H9 (cell line): ENCODE measurements around the gene SLC48A1. TPM values are rescaled to one million over a fixed set of nuclear protein-coding genes. Genes with fewer than 3 reads are reported as not detected.

Source experiments
- DNase-seq: peaks from one replicate; pipeline ENCODE4 v3.0.0-alpha.2; 2017
- H2AFZ ChIP-seq: one replicate; pipeline ENCODE4 v1.6.1; 2013; ENCODE audit warnings: mild to moderate bottlenecking, low read length, control low read depth, moderate library complexity
- H2AK5ac ChIP-seq: 2 replicates; pipeline ENCODE4 v1.6.1; 2013; ENCODE audit warnings: low read length, control low read depth, mixed read lengths; ENCODE audit not compliant: insufficient read length
- H2BK120ac ChIP-seq: one replicate; pipeline ENCODE4 v1.6.1; 2013; ENCODE audit warnings: low read depth, mild to moderate bottlenecking, low read length, control low read depth, inconsistent platforms; ENCODE audit not compliant: poor library complexity, severe bottlenecking
- H2BK12ac ChIP-seq: 2 replicates; pipeline ENCODE4 v1.6.1; 2013; ENCODE audit warnings: low read length, control low read depth, mixed read lengths, low read depth; ENCODE audit not compliant: insufficient read length
- H2BK15ac ChIP-seq: 2 replicates; pipeline ENCODE4 v1.6.1; 2013; ENCODE audit warnings: low read depth, low read length, control low read depth
- H2BK20ac ChIP-seq: one replicate; pipeline ENCODE4 v1.6.1; 2013; ENCODE audit warnings: low read depth, mild to moderate bottlenecking, low read length, control low read depth, inconsistent platforms; ENCODE audit not compliant: poor library complexity, severe bottlenecking
- H2BK5ac ChIP-seq: 2 replicates; pipeline ENCODE4 v1.6.1; 2013; ENCODE audit warnings: low read length, control low read depth, mixed read lengths; ENCODE audit not compliant: insufficient read length
- H3K14ac ChIP-seq: 2 replicates; pipeline ENCODE4 v1.6.1; 2013; ENCODE audit warnings: low read length, control low read depth; ENCODE audit not compliant: insufficient read depth
- H3K18ac ChIP-seq: 2 replicates; pipeline ENCODE4 v1.6.1; 2013; ENCODE audit warnings: low read depth, mild to moderate bottlenecking, mixed read lengths, low read length, control low read depth; ENCODE audit not compliant: insufficient read length
- H3K23ac ChIP-seq: 2 replicates; pipeline ENCODE4 v1.6.1; 2013; ENCODE audit warnings: low read length, control low read depth, mixed read lengths, low read depth; ENCODE audit not compliant: insufficient read length
- H3K23me2 ChIP-seq: 2 replicates; pipeline ENCODE4 v1.6.1; 2013; ENCODE audit warnings: low read depth, mild to moderate bottlenecking, mixed read lengths, low read length, control low read depth; ENCODE audit not compliant: insufficient read length, poor library complexity, severe bottlenecking
- H3K27ac ChIP-seq: 2 replicates; pipeline ENCODE4 v1.5.1; 2013; ENCODE audit warnings: low read length, control low read depth, mixed read lengths, low read depth; ENCODE audit not compliant: insufficient read length
- H3K27me3 ChIP-seq: 2 replicates; pipeline ENCODE4 v1.6.1; 2013; ENCODE audit warnings: low read length, control low read depth, inconsistent platforms; ENCODE audit not compliant: insufficient read depth
- H3K4ac ChIP-seq: 2 replicates; pipeline ENCODE4 v1.6.1; 2013; ENCODE audit warnings: low read depth, mild to moderate bottlenecking, control low read depth, inconsistent platforms, low read length, moderate library complexity
- H3K4me1 ChIP-seq: 2 replicates; pipeline ENCODE4 v1.6.1; 2013; ENCODE audit warnings: low read length, control low read depth, inconsistent platforms; ENCODE audit not compliant: insufficient read depth
- H3K4me2 ChIP-seq: 2 replicates; pipeline ENCODE4 v1.6.1; 2013; ENCODE audit warnings: low read length, control low read depth, mixed read lengths; ENCODE audit not compliant: insufficient read length, insufficient read depth
- H3K56ac ChIP-seq: 2 replicates; pipeline ENCODE4 v1.6.1; 2013; ENCODE audit warnings: low read depth, mild to moderate bottlenecking, mixed read lengths, low read length, control low read depth; ENCODE audit not compliant: insufficient read length
- H3K79me1 ChIP-seq: 2 replicates; pipeline ENCODE4 v1.6.1; 2013; ENCODE audit warnings: low read depth, mild to moderate bottlenecking, moderate library complexity, low read length, control low read depth, inconsistent platforms; ENCODE audit not compliant: insufficient read depth, poor library complexity, severe bottlenecking
- H3K79me2 ChIP-seq: 2 replicates; pipeline ENCODE4 v1.6.1; 2013; ENCODE audit warnings: low read length, control low read depth, inconsistent platforms; ENCODE audit not compliant: insufficient read depth
- H3K9ac ChIP-seq: 2 replicates; pipeline ENCODE4 v1.6.1; 2013; ENCODE audit warnings: low read length, control low read depth, mixed read lengths; ENCODE audit not compliant: insufficient read length; ENCODE audit errors: extremely low read depth
- H3K9me3 ChIP-seq: one replicate; pipeline ENCODE4 v1.6.1; 2013; ENCODE audit warnings: low read depth, low read length, inconsistent platforms; ENCODE audit not compliant: control insufficient read depth
- H3T11ph ChIP-seq: one replicate; pipeline ENCODE4 v1.6.1; 2013; ENCODE audit warnings: mild to moderate bottlenecking, low read length, control low read depth, inconsistent platforms
- H4K20me1 ChIP-seq: one replicate; pipeline ENCODE4 v1.6.1; 2013; ENCODE audit not compliant: control insufficient read depth, insufficient read length, insufficient read depth
- H4K5ac ChIP-seq: 2 replicates; pipeline ENCODE4 v1.6.1; 2013; ENCODE audit warnings: low read depth, mild to moderate bottlenecking, mixed read lengths, low read length, control low read depth; ENCODE audit not compliant: insufficient read length
- H4K8ac ChIP-seq: replicated peaks from 2 replicates; pipeline ENCODE4 v1.6.1; 2013; ENCODE audit warnings: low read length, control low read depth, mixed read lengths, low read depth; ENCODE audit not compliant: insufficient read length
- H4K91ac ChIP-seq: 2 replicates; pipeline ENCODE4 v1.6.1; 2013; ENCODE audit warnings: low read depth, mild to moderate bottlenecking, moderate library complexity, mixed read lengths, low read length, control low read depth; ENCODE audit not compliant: insufficient read length
- H3K27ac Mint-ChIP-seq, 3 experiments: 2 replicates in 2 of 3; 3 replicates in 1 of 3; pipeline ENCODE4 v1.8.0; 2020 to 2021; ENCODE audit warnings: mixed read lengths in 3 of 3, mild to moderate bottlenecking in 1 of 3, moderate library complexity in 1 of 3
- H3K27me3 Mint-ChIP-seq: 2 replicates; pipeline ENCODE4 v1.8.0; 2021; ENCODE audit warnings: low read depth, mild to moderate bottlenecking, moderate library complexity, mixed read lengths
- H3K36me3 Mint-ChIP-seq, 3 experiments: 2 replicates in 2 of 3; 3 replicates in 1 of 3; pipeline ENCODE4 v1.8.0; 2020 to 2021; ENCODE audit warnings: low read depth in 3 of 3, mixed read lengths in 3 of 3; ENCODE audit not compliant: insufficient read depth in 1 of 3
- H3K4me1 Mint-ChIP-seq, 2 experiments: 2 replicates each; pipeline ENCODE4 v1.8.0; 2020; ENCODE audit warnings: mixed read lengths in 2 of 2
- H3K4me3 Mint-ChIP-seq, 2 experiments: 2 replicates in 1 of 2; 3 replicates in 1 of 2; pipeline ENCODE4 v1.8.0; 2020 to 2021; ENCODE audit warnings: mild to moderate bottlenecking in 2 of 2, mixed read lengths in 2 of 2, moderate library complexity in 1 of 2
- H3K9me3 Mint-ChIP-seq, 2 experiments: 2 replicates in 1 of 2; 3 replicates in 1 of 2; pipeline ENCODE4 v1.8.0; 2020; ENCODE audit warnings: mild to moderate bottlenecking in 2 of 2, mixed read lengths in 2 of 2, moderate library complexity in 1 of 2
- CTCF ChIP-seq: fragments of 200-600 bp; sonication (generic); conservative IDR thresholded peaks from 3 replicates; pipeline ENCODE4 v1.8.0; 2021; ENCODE audit warnings: antibody characterized with exemption, mild to moderate bottlenecking
- WGBS: extraction: QIAGEN DNeasy Blood & Tissue Kit; methylation state at CpG from one replicate; pipeline ENCODE4 v1.1.7; 2013; ENCODE audit warnings: missing lambda C conversion rate, low lambda C conversion rate, mixed read lengths; ENCODE audit not compliant: insufficient read length; ENCODE audit errors: extremely low coverage; 5-methylcytosine and 5-hydroxymethylcytosine counted together
- total RNA-seq: library from RNA; stranded (reverse); gene quantifications from 2 replicates; pipeline ENCODE4 v1.2.1, GENCODE V29; 2021

SLC48A1 gene
- total RNA-seq, 1 experiment from 2014 or later = 10.6 TPM

GRCh38 chr12:47798382-47798948, 25.4 kb downstream of the SLC48A1 start:
- Histone ChIP-seq H3K27me3 (no peaks in the 10 kb centered on the region), H4K5ac (no peak overlapping the region), H2BK12ac (no peak overlapping the region), H2BK5ac (no peak overlapping the region), H3K27ac (no peak overlapping the region), H3K4me1 (no peaks in the 10 kb centered on the region; the same call in 1 of the 2 replicates), H3K56ac (no peak overlapping the region), H2AK5ac (no peak overlapping the region), H3T11ph (no peak overlapping the region), H3K23me2 (no peaks in the 10 kb centered on the region), H2BK120ac (no peak overlapping the region), H3K23ac (no peak overlapping the region), H4K91ac (no peak overlapping the region), H3K9ac (no peak overlapping the region), H3K14ac (no peak overlapping the region), H3K4me2 (no peak overlapping the region), H4K20me1 (peaks cover 2% of the 10 kb centered on the region), H3K79me1 (no peaks in the 10 kb centered on the region), H2BK15ac (no peak overlapping the region), H4K8ac (no peak overlapping the region), H3K18ac (no peak overlapping the region), H3K9me3 (no peaks in the 10 kb centered on the region), H2AFZ (no peak overlapping the region), H3K79me2 (peaks cover 1% of the 10 kb centered on the region; the same call in 1 of the 2 replicates), H2BK20ac (no peak overlapping the region), H3K4ac (no peak overlapping the region)
- DNase-seq = no peak
- Mint-ChIP-seq H3K4me3 (no peak overlapping the region), H3K4me1 (peaks cover 28 to 39% of the 10 kb centered on the region in 2 experiments), H3K27ac (no peak overlapping the region; a peak in 1 of 7 replicates), H3K9me3 (no peaks in the 10 kb centered on the region; a peak in 1 of 5 replicates), H3K27me3 (no peaks in the 10 kb centered on the region), H3K36me3 (peaks cover 9 to 31% (median 28%) of the 10 kb centered on the region in 3 experiments; a peak in 6 of 7 replicates)
- WGBS = no CpG with 5 or more reads among the region's 17 CpGs
- no peak for TF ChIP-seq CTCF
